HCT116 (cell line): ENCODE data around the gene PRKAA1.

Source experiments
- CEBPB ChIP-seq: IDR thresholded peaks from 2 replicates; pipeline ENCODE4 v1.6.1; 2012; ENCODE audit warnings: low read depth
- EGR1 ChIP-seq: IDR thresholded peaks from 2 replicates; pipeline ENCODE4 v1.6.1; 2012; ENCODE audit warnings: low read depth
- EZH2 ChIP-seq: fragments of 200-600 bp; sonication (generic); IDR thresholded peaks from 2 replicates; pipeline ENCODE4 v1.6.1; 2017; ENCODE audit warnings: antibody characterized with exemption, mixed run types
- JUND ChIP-seq: IDR thresholded peaks from 2 replicates; pipeline ENCODE4 v1.6.1; 2012
- POLR2A ChIP-seq: IDR thresholded peaks from 2 replicates; pipeline ENCODE4 v1.7.0; 2011; ENCODE audit warnings: borderline replicate concordance; ENCODE audit not compliant: insufficient read depth, insufficient read length; ENCODE audit errors: extremely low read depth
- POLR2AphosphoS5 ChIP-seq: IDR thresholded peaks from 2 replicates; pipeline ENCODE4 v1.6.1; 2011; ENCODE audit warnings: mild to moderate bottlenecking, low read depth, low read length, moderate library complexity
- RAD21 ChIP-seq: IDR thresholded peaks from 2 replicates; pipeline ENCODE4 v1.6.1; 2012; ENCODE audit warnings: low read depth, mild to moderate bottlenecking
- YY1 ChIP-seq: IDR thresholded peaks from 2 replicates; pipeline ENCODE4 v1.6.1; 2011; ENCODE audit warnings: low read length, low read depth, moderate library complexity, mild to moderate bottlenecking; ENCODE audit not compliant: insufficient replicate concordance; ENCODE audit errors: extremely low read depth
- ZFX ChIP-seq: fragments of 450-650 bp; IDR thresholded peaks from 2 replicates; pipeline ENCODE4 v1.6.1; 2017
- ZNF274 ChIP-seq: fragments of 200-500 bp; sonication (Bioruptor generic); IDR thresholded peaks from 2 replicates; pipeline ENCODE4 v1.6.1; 2014; ENCODE audit warnings: mild to moderate bottlenecking, low read depth, low read length, inconsistent platforms
- TF ChIP-seq, protein P1 (sequence below), 3 experiments: fragments of 200-600 bp in 1 of 3; sonication (generic) in 1 of 3; IDR thresholded peaks in 2 of 3; conservative IDR thresholded peaks in 1 of 3; 2 replicates each; pipeline ENCODE4 v1.5.1; 2012 to 2017; ENCODE audit warnings: low read depth in 2 of 3, low read length in 2 of 3, antibody characterized with exemption in 1 of 3, borderline replicate concordance in 1 of 3, control low read depth in 1 of 3, mild to moderate bottlenecking in 1 of 3, mixed read lengths in 1 of 3, mixed run types in 1 of 3, moderate library complexity in 1 of 3; ENCODE audit not compliant: insufficient read depth in 1 of 3
- TF ChIP-seq, protein P2 (sequence below): IDR thresholded peaks from 2 replicates; pipeline ENCODE4 v1.6.1; 2012

DNA sequence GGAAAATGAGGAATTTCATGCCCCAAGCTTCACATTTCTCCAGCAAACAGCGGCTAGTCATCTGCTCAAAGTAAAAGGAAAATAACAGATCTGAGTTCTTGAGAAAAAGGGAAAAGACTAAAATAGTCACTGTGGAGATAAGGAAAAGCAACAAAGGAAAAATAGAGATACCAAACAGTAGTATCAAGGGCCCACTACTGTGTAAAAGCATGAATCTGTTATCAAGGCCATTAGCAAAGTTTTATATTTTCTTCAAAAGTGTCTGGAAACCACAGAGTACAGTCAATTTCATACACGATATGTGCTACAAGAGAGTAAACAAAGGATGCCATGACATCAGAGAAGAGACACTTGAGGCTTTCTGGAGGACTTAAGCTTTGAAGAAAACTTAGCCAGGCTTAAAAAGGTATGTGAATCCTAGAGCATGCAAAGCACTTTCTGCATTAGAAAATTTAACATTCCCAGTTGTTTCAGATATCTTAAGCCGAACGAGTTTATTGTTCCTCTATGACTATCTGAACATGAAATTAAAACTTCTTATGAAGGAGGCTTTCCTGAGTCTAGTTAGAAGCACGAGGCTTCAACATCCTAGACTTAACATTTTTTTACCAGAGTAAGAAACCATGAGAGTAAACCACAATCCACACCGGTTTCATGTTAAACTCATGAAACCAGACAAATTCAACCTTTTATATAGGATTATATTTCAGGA lies 43.6 kb downstream of the PRKAA1 start:
- TF ChIP-seq POLR2A (no peak), EZH2 (no peak), CEBPB (no peak), YY1 (no peak), JUND (no peak), ZNF274 (no peak), POLR2AphosphoS5 (no peak), ZFX (no peak), RAD21 (no peak), EGR1 (no peak)
- TF ChIP-seq, protein P1, sequence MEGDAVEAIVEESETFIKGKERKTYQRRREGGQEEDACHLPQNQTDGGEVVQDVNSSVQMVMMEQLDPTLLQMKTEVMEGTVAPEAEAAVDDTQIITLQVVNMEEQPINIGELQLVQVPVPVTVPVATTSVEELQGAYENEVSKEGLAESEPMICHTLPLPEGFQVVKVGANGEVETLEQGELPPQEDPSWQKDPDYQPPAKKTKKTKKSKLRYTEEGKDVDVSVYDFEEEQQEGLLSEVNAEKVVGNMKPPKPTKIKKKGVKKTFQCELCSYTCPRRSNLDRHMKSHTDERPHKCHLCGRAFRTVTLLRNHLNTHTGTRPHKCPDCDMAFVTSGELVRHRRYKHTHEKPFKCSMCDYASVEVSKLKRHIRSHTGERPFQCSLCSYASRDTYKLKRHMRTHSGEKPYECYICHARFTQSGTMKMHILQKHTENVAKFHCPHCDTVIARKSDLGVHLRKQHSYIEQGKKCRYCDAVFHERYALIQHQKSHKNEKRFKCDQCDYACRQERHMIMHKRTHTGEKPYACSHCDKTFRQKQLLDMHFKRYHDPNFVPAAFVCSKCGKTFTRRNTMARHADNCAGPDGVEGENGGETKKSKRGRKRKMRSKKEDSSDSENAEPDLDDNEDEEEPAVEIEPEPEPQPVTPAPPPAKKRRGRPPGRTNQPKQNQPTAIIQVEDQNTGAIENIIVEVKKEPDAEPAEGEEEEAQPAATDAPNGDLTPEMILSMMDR (IDR thresholded peaks at IDR 0.05 in 2 of 3, conservative IDR thresholded peaks at IDR 0.05 in 1 of 3; ENCODE audit: borderline replicate concordance in 1 of 3, insufficient read depth in 1 of 3, low read depth in 2 of 3, low read length in 2 of 3): no peak
- TF ChIP-seq, protein P2, sequence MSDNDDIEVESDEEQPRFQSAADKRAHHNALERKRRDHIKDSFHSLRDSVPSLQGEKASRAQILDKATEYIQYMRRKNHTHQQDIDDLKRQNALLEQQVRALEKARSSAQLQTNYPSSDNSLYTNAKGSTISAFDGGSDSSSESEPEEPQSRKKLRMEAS: no peak
